ENCODE results near the gene ITGB2.

DNA sequence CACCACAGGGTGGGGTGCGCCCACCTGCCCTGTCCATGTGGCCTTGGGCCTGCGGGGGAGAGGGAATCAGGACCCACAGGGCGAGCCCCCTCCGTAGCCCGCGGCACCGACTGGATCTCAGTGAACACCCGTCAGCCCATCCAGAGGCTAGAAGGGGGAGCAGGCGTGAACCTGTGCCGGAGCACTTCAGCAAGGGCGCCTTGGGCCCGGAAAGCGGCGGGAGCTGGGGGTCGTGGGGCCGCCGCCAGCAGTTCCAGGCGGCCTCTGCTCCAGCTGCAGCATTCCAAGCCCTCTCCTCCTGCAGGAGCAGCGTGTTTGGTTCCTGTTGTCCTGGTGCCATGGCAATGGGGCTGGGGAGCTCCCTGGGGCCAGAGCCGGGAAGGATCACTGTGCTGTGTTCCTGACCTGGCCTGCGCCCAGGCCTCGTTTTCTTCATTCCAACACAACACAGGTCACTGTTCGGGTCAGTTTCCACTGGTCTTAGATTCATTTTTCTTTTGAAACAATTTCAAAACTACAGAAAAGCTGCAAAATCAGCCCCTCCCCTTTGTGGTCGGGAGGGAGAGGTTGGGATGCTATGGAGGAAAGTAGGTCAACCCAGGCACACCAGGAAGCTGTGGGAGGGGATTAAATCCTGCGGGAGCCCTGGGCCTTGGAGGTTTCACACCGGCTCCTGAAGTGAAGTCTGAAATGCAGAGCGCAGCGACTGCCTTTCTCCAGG is 37.9 kb upstream of the ITGB2 start:
- TF ChIP-seq POLR2A (IDR thresholded peaks at IDR 0.05): no peak
- TF ChIP-seq EP300 (IDR thresholded peaks at IDR 0.05): no peak
- TF ChIP-seq, protein P1, sequence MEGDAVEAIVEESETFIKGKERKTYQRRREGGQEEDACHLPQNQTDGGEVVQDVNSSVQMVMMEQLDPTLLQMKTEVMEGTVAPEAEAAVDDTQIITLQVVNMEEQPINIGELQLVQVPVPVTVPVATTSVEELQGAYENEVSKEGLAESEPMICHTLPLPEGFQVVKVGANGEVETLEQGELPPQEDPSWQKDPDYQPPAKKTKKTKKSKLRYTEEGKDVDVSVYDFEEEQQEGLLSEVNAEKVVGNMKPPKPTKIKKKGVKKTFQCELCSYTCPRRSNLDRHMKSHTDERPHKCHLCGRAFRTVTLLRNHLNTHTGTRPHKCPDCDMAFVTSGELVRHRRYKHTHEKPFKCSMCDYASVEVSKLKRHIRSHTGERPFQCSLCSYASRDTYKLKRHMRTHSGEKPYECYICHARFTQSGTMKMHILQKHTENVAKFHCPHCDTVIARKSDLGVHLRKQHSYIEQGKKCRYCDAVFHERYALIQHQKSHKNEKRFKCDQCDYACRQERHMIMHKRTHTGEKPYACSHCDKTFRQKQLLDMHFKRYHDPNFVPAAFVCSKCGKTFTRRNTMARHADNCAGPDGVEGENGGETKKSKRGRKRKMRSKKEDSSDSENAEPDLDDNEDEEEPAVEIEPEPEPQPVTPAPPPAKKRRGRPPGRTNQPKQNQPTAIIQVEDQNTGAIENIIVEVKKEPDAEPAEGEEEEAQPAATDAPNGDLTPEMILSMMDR (IDR thresholded peaks at IDR 0.05): no peak
- TF ChIP-seq POLR2AphosphoS5 (IDR thresholded peaks at IDR 0.05): peak in 1 of 3 donors; percentile 15

Measured in suprapubic skin (tissue), 4 donors.